ENCODE results near the gene MCCC2.
"Not testable (repeated sequence)": the region's sequence is repeated elsewhere in the genome, so short reads cannot be mapped to it uniquely, and the experiment has no call there.

Gene MCCC2

GRCh38 chr5:71663191-71663969 lies 76.2 kb downstream of the MCCC2 start:
- no peak for DNase-seq

- not testable (repeated sequence) for DNase-seq
Observed at GRCh38 chr5:71664615-71665014, 77.5 kb downstream of the MCCC2 start.

- DNase-seq, result no peak
Observed at GRCh38 chr5:71666321-71666720, 79.2 kb downstream of the MCCC2 start.

GRCh38 chr5:71677977-71678376 lies 90.8 kb downstream of the MCCC2 start:
- DNase-seq, result no peak

- DNase-seq, result no peak
Observed at GRCh38 chr5:71679714-71680113, 92.6 kb downstream of the MCCC2 start.

GRCh38 chr5:71680510-71680909 lies 93.4 kb downstream of the MCCC2 start:
- no peak for DNase-seq

- DNase-seq, result no peak
Observed at GRCh38 chr5:71681296-71681695, 94.2 kb downstream of the MCCC2 start.

GRCh38 chr5:71684309-71684708 lies 97.2 kb downstream of the MCCC2 start:
- DNase-seq, result no peak

- DNase-seq, result no peak
Observed at GRCh38 chr5:71693828-71694427, 106.8 kb downstream of the MCCC2 start.

- DNase-seq, result no peak
Observed at GRCh38 chr5:71695071-71695470, 107.9 kb downstream of the MCCC2 start.

- DNase-seq, result no peak
Observed at GRCh38 chr5:71695595-71695994, 108.5 kb downstream of the MCCC2 start.

- DNase-seq, result no peak
Observed at GRCh38 chr5:71697967-71698366, 110.8 kb downstream of the MCCC2 start.

GRCh38 chr5:71699233-71699632 lies 112.1 kb downstream of the MCCC2 start:
- no peak for DNase-seq

GRCh38 chr5:71699751-71700150 lies 112.6 kb downstream of the MCCC2 start:
- DNase-seq, result no peak

GRCh38 chr5:71700803-71701202 lies 113.7 kb downstream of the MCCC2 start:
- DNase-seq, result no peak

- DNase-seq, result no peak
Observed at GRCh38 chr5:71701407-71701806, 114.3 kb downstream of the MCCC2 start.

GRCh38 chr5:71703941-71704340 lies 116.8 kb downstream of the MCCC2 start:
- DNase-seq, result no peak

GRCh38 chr5:71705421-71705820 lies 118.3 kb downstream of the MCCC2 start:
- no peak for DNase-seq

GRCh38 chr5:71706906-71707305 lies 119.8 kb downstream of the MCCC2 start:
- no peak for DNase-seq

All from stimulated activated naive CD4-positive, alpha-beta T cell (primary cell).